ENCODE measurements around the gene SLC26A5. TPM values are rescaled to one million over a fixed set of nuclear protein-coding genes. Genes with fewer than 3 reads are reported as not detected.
A peak's percentile ranks its signal among the peaks of the same experiment; 100 is the strongest.

SLC26A5 gene
- total RNA-seq, 2 donors from 2014 or later = not detected

DNA sequence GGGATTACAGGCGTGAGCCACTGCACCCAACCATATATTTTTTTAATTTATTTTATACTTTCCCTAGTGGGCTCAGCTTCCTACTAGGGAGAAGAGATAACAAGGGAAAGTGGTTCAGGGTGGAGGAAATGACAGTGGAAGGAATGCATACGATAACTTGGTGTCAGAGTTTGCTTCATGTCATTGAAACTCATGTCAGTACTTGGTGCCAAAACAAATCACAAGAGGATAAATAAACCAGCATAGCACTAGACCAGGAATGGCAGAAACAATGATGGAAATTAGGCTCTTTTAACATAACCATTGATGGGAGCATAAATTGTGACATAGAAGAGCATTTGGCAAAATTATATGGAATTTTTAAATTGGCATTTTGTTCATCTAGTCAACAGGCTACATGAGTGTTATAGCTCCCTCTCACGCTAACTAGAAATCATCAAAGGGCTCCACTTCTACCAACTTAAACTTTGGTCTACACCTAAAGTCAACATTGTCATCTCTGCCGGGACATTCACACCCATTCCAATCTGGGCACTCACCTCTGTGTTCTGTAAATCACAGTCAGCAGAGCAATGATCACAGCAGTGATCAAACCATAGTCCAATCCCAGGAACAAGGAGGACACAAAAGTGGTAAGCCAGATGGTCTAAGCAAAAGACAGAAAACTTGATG is 57.4 kb downstream of the SLC26A5 start:
- Mint-ChIP-seq H3K27ac (no peak overlapping the region), H3K27me3 (peaks cover 9% of the 10 kb centered on the region), H3K9me3 (no peaks in the 10 kb centered on the region), H3K36me3 (ENCODE audit: low read depth) (no peaks in the 10 kb centered on the region), H3K4me1 (no peaks in the 10 kb centered on the region), H3K4me3 (no peak overlapping the region)
- no peak for ATAC-seq (replicated peaks)

DNA sequence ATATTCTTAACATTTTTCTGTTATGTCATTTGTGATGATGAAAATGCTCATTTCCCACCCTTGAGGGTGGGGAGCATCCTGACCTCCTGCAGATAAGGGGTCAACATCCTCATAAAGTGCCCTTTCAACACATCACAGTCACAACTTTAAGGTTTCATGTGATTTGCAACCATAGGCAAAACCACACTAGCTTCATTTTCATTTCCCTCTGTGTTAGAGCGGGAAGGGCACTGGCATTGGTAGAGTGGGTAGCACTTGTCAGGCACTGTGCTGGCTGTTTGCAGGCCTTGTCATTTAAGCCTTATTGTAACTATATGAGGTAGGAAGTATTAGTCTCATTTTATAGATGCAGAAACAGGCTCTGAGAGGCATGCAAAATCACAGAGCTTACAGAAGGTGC is 58.8 kb downstream of the SLC26A5 start:
- Mint-ChIP-seq H3K27ac (no peak overlapping the region), H3K9me3 (no peaks in the 10 kb centered on the region), H3K4me3 (no peak overlapping the region), H3K27me3 (peaks cover 9% of the 10 kb centered on the region), H3K36me3 (ENCODE audit: low read depth) (no peaks in the 10 kb centered on the region), H3K4me1 (no peaks in the 10 kb centered on the region)
- no peak for ATAC-seq (replicated peaks)

DNA sequence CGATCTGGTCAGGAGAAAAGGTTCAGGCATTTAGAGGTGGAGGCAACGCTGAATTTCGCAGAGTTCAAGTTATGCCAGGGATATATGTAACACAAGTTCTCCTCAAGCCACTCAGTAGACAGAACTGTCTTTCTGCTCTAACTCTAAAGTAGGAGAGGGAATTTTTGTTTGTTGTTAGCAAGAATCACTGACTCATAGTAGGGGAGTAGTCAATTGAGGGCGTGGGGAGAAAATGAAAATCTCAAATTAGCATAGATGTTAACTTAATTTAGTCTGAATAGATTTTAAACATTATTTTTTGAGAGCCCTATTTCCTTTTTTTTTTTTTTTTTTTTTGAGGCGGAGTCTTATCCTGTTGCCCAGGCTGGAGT is 64.0 kb downstream of the SLC26A5 start:
- no peaks in the 10 kb centered on the region for H3K36me3 Mint-ChIP-seq (ENCODE audit: low read depth)
- H3K4me3 Mint-ChIP-seq = no peak overlapping the region
- no peaks in the 10 kb centered on the region for H3K4me1 Mint-ChIP-seq
- no peaks in the 10 kb centered on the region for H3K9me3 Mint-ChIP-seq
- H3K27me3 Mint-ChIP-seq = peaks cover 8% of the 10 kb centered on the region
- no peak overlapping the region for H3K27ac Mint-ChIP-seq
- no peak for ATAC-seq (replicated peaks)

DNA sequence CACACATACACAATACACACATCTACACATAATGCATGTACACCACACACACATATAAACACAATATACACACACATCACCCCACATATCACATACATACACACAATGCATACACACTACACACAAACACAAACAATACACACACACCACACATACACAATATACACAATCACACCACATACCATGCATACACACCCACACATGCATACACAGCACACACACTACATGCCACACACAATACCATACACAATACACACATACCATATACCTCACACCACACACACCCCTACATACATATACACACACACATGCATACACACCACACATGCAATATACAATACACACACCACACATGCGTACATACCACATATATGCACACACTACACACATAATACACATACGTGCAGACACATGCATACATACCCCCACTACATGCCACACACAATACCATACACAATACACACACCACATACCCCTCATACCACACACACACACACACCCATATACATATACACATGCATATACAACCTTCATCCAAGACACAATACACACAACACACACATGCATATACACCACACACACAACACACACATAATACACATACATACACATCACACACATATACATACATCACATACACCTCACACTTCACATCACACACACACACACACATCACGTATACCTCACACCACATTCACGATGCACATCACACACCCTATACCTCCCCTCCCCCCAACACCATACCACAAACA is 64.6 kb downstream of the SLC26A5 start:
- no peaks in the 10 kb centered on the region for H3K4me1 Mint-ChIP-seq
- peaks cover 8% of the 10 kb centered on the region for H3K27me3 Mint-ChIP-seq

DNA sequence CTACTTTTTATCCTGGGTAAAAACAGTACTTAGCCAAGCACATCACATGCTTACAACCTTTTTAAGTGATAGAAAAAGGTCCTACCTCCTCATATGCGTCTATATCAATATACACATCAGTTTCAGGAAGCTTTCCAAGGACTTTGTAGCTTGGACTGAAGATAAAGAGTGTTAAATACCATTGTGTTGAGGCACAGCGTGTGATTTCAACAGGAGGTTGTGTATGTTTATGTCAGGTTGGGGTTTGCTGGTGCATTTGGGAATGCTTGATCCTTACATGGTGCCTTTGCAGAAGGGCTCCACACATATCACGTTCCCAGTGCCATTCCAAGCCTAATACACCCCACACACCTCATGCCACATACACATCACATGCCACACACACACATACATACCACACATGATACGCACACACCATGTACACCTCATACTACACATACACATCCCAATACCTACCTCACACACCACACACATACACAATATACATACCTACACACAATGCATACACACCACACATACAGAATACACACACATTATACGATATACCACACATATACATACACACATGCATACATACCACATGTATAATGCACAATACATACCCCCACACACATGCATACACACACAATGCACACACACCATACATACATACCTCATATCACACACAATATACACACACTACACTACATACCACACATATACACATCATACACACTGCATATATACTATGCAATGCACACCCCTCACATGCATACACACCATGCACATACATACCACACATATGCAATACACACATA is 65.4 kb downstream of the SLC26A5 start:
- Mint-ChIP-seq H3K27ac (no peak overlapping the region), H3K27me3 (peaks cover 8% of the 10 kb centered on the region)
- ATAC-seq (replicated peaks) = no peak

More for the DNA sequence above, 64.6 kb downstream of the SLC26A5 start:
- Mint-ChIP-seq H3K36me3 (ENCODE audit: low read depth) (no peaks in the 10 kb centered on the region), H3K27ac (no peak overlapping the region), H3K9me3 (no peaks in the 10 kb centered on the region), H3K4me3 (no peak overlapping the region)
- no peak for ATAC-seq (replicated peaks)

DNA sequence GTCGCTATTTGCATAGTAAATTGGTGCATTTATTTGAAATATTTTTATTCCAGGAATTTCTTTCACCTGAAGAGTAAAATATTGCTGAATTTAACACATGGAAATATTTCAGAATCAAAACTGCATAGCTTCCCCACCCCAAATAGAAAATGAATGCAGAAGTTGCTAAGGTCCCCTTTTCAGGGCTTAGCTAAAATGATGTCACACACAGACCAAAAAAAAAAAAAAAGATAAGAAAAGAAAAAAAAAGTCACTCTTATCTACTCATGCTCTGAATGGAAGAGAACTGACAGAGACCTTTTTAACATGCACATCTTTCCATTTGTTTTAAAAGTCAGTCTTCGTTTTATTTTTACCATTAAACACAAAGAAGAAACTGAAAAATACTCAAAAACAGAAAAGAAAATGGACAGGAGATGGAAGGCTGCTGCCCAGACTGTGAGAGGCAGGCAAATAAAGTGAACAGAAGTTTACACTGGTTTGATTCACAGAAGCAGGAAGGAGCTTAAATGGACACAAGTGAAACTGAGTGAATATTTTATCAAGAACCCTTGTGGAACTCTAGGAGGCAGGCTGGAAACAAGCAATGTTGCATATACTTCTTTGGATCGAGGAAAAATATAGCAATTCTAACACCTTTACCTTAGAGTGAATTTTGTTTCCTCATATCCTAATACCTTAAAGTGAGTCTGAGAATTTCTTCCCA is 66.6 kb downstream of the SLC26A5 start:
- ATAC-seq (replicated peaks) = no peak
- Mint-ChIP-seq H3K27ac (no peak overlapping the region), H3K36me3 (ENCODE audit: low read depth) (no peaks in the 10 kb centered on the region), H3K4me3 (no peak overlapping the region), H3K27me3 (peaks cover 8% of the 10 kb centered on the region), H3K9me3 (no peaks in the 10 kb centered on the region), H3K4me1 (no peaks in the 10 kb centered on the region)

More for the DNA sequence above, 65.4 kb downstream of the SLC26A5 start:
- Mint-ChIP-seq H3K4me3 (no peak overlapping the region), H3K4me1 (no peaks in the 10 kb centered on the region), H3K9me3 (no peaks in the 10 kb centered on the region), H3K36me3 (ENCODE audit: low read depth) (no peaks in the 10 kb centered on the region)

DNA sequence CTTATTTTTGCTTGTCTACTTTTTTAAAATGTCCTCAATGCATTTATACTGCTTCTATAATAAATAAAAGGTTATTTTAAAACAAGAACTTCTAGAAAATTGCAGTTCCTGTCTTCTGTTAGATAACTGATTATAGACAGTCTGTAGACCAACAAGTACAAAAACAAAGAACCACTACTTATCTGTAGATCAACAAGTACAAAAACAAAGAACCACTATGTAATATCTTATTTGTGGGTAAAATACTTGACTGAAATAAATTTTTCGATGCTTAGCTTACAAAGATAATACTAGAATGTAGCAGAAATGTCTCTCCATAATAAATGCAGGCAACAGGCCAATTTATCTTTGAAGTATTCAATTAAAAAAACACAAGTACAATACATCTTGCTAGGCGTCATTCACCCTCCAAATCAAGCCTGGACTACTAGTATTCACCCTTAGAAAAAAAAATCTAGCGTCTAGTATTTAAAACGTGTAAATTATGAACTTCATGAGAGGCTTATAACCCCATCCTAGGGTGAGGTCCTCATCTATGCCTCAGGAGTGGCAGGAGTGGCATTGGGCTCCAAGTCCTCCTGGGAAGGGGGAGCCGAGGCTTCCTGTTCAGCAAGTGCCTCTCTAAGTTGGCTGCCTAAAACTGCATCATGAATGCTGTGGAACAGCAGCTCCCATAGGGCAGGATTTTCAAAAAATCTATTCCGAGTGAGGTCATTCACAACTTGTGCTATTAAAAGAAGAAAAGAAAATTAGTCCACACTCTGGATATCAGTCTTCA is 72.0 kb downstream of the SLC26A5 start:
- Mint-ChIP-seq H3K4me3 (no peak overlapping the region), H3K4me1 (peaks cover 9% of the 10 kb centered on the region), H3K27me3 (peaks cover 8% of the 10 kb centered on the region), H3K27ac (no peak overlapping the region), H3K9me3 (no peaks in the 10 kb centered on the region), H3K36me3 (ENCODE audit: low read depth) (peaks cover 16% of the 10 kb centered on the region)
- ATAC-seq (replicated peaks) = no peak

DNA sequence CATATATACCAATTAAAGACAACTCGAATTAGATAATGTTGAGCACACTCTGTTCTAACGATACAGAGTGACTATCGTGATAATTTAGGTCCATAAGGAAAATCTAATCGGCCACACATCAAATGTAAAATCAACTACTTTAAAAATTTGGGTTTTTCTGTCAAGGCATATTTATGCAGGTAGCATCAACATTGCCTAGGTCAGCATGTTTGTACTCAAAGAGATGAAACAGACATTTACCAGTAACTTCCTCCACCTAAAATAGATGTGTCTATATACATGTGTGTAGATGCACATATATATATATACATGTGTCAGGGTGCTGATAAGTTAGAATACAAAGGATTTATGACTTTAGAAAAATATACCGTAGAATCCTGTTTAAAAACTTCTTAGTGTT is 76.6 kb downstream of the SLC26A5 start:
- ATAC-seq (replicated peaks) = no peak
- no peaks in the 10 kb centered on the region for H3K9me3 Mint-ChIP-seq
- H3K27me3 Mint-ChIP-seq = no peaks in the 10 kb centered on the region
- H3K27ac Mint-ChIP-seq = no peak overlapping the region
- H3K4me3 Mint-ChIP-seq = no peak overlapping the region
- peaks cover 63% of the 10 kb centered on the region for H3K36me3 Mint-ChIP-seq (ENCODE audit: low read depth)
- peaks cover 9% of the 10 kb centered on the region for H3K4me1 Mint-ChIP-seq

DNA sequence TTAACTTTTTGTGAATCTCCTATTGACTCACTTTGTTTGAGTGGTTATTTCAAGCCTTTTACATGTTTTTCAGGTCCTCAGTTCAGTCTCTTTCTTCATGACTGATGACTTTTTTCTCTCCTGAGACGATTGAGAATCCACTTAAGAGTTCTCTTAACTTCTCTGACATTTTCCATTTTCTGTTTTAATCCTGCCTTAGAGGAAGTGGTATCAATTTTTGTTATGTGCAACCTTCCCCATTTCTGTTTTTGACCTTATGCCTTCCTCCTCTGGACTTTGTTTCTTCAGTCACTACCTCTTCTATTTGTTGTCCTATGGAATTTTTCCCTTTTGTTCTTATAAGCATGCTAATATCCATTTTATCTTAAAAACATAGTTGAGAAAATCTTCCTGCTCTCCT is 96.2 kb downstream of the SLC26A5 start:
- peaks cover 71% of the 10 kb centered on the region for H3K36me3 Mint-ChIP-seq (ENCODE audit: low read depth)
- H3K4me1 Mint-ChIP-seq = peaks cover 33% of the 10 kb centered on the region
- peak; percentile 42 for ATAC-seq (replicated peaks)
- peak overlapping the region; percentile 97 for H3K27ac Mint-ChIP-seq
- peak overlapping the region; percentile 99 for H3K4me3 Mint-ChIP-seq
- no peaks in the 10 kb centered on the region for H3K9me3 Mint-ChIP-seq
- H3K27me3 Mint-ChIP-seq = no peaks in the 10 kb centered on the region

DNA sequence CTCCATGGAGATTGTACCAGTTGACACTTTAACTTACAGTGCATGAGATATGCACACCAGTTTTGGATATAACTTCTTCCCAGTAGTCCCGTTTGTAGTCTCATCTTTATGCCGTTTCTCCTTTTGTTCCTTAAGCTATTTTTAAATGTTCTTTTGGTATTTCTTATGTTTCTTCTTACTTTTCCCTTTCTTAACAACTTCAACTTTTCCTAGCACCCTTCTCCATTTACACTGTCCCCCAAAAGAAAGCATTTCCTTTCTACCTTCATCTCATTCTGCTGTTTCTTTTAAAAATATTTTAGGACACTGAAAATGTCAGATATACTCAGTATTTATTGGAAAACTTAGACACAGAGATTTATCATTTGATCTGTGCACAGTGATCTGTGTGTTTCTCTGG is 97.0 kb downstream of the SLC26A5 start:
- no peaks in the 10 kb centered on the region for H3K9me3 Mint-ChIP-seq
- H3K36me3 Mint-ChIP-seq (ENCODE audit: low read depth) = peaks cover 70% of the 10 kb centered on the region
- H3K27ac Mint-ChIP-seq = peak overlapping the region; percentile 97
- H3K4me3 Mint-ChIP-seq = peak overlapping the region; percentile 99
- ATAC-seq (replicated peaks) = no peak
- no peaks in the 10 kb centered on the region for H3K27me3 Mint-ChIP-seq
- peaks cover 35% of the 10 kb centered on the region for H3K4me1 Mint-ChIP-seq

DNA sequence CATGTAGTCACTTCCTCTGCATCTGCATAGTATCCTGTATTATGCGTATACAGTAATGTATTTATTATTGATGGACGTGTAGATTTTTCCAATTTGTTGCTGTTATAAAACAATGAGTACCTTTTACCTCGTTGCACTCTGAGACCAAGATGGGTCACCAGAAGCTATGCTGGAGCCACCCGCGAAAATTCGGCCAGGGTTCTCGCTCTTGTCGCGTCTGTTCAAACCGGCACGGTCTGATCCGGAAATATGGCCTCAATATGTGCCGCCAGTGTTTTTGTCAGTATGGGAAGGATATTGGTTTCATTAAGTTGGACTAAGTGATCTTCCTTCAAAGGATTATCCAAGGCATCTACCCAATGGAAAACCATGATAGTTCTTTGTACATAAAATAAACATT is 97.6 kb downstream of the SLC26A5 start:
- H3K4me1 Mint-ChIP-seq = peaks cover 38% of the 10 kb centered on the region
- peak overlapping the region; percentile 97 for H3K27ac Mint-ChIP-seq
- H3K36me3 Mint-ChIP-seq (ENCODE audit: low read depth) = peaks cover 70% of the 10 kb centered on the region
- H3K9me3 Mint-ChIP-seq = no peaks in the 10 kb centered on the region
- ATAC-seq (replicated peaks) = no peak
- no peaks in the 10 kb centered on the region for H3K27me3 Mint-ChIP-seq
- H3K4me3 Mint-ChIP-seq = peak overlapping the region; percentile 99

DNA sequence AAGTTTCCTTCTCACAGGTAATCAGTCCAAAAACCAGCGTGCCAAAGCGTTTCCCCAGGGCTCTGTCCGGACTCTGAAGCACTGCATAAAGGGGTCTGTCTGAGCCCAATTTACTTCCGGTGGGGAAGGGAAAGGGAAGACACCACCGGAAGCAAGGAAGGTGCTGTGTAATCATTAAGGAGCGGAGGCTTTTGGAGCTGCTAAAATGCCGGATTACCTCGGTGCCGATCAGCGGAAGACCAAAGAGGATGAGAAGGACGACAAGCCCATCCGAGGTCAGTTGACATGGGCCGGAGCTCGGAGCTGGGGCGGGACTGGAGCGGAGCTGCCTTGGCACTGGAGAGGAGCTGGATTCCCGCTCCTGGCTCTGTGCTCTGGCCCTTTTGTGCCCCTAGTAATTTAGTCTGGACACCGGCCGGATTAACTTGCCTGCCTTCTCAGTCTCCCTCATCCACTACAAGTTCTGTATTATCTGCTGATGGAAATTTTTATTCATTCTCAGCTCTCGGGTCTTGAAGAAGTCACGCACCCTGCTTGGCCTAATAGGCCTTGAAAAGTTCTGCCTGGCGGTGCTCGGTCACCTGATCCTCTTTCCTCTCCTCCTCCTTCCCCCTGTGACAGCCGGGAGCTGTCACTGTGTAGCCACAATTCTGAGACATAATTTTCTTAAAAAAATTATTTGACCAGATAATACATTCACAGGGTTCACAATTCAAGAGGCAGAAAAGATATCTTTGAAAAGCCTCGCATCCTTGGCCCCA is 98.3 kb downstream of the SLC26A5 start, which contains the start of gene PSMC2:
Gene PSMC2, plus strand, starts transcription at position 137 of the 761 bp plus-strand sequence. Its CDS starts 69 bp downstream, at position 206.
- H3K9me3 Mint-ChIP-seq = no peaks in the 10 kb centered on the region
- no peaks in the 10 kb centered on the region for H3K27me3 Mint-ChIP-seq
- peaks cover 70% of the 10 kb centered on the region for H3K36me3 Mint-ChIP-seq (ENCODE audit: low read depth)
- peak within 1 kb of the TSS; percentile 97 for H3K27ac Mint-ChIP-seq
- peak; percentile 67 for ATAC-seq (replicated peaks)
- peak within 1 kb of the TSS; percentile 99 for H3K4me3 Mint-ChIP-seq
- peaks cover 38% of the 10 kb centered on the region for H3K4me1 Mint-ChIP-seq

DNA sequence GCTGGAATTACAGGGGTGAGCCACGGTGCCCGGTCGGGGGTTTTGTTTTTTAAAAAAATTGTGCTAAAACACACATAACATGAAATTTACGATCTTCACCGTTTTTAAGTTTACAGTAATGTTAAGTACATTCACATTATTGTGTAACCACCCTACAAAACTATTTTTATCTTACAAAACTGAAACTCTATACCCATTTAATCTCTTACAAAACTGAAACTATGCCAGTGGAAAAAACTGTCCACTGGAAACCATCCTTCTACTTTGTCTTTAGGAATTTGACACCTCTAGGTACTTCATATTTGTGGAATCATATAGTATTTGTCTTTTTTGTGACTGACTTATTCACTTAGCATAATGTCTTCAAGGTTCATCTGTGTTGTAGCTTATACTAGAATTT is 99.6 kb downstream of the SLC26A5 start:
- H3K27ac Mint-ChIP-seq = peak overlapping the region; percentile 57
- H3K36me3 Mint-ChIP-seq (ENCODE audit: low read depth) = peaks cover 70% of the 10 kb centered on the region
- no peak for ATAC-seq (replicated peaks)
- H3K4me1 Mint-ChIP-seq = peaks cover 37% of the 10 kb centered on the region
- H3K9me3 Mint-ChIP-seq = no peaks in the 10 kb centered on the region
- peak overlapping the region; percentile 99 for H3K4me3 Mint-ChIP-seq
- no peaks in the 10 kb centered on the region for H3K27me3 Mint-ChIP-seq
